ENCODE data around the gene USP7.
A peak's percentile ranks its signal among the peaks of the same experiment; 100 is the strongest.

Gene USP7

DNA sequence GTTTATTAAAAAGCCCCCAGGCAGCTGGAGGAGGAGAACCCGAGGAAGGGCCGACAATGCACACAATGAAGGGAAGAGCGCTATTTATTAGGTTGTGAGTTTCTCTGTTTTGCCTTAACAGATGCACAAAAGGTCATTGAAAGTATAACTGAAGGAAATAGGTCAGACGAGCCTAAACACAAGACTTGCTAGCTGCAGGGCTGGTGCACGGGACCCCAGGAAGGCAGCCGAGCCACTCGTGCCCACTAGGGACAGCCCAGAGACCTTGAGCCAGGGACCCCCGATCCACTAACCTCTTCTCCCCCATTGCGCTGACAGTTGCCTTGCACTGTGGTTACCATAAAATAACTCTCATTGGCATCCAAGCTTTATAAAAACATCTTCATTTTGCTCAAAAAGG, 70.3 kb downstream of the USP7 start:
- TF ChIP-seq, protein P1, sequence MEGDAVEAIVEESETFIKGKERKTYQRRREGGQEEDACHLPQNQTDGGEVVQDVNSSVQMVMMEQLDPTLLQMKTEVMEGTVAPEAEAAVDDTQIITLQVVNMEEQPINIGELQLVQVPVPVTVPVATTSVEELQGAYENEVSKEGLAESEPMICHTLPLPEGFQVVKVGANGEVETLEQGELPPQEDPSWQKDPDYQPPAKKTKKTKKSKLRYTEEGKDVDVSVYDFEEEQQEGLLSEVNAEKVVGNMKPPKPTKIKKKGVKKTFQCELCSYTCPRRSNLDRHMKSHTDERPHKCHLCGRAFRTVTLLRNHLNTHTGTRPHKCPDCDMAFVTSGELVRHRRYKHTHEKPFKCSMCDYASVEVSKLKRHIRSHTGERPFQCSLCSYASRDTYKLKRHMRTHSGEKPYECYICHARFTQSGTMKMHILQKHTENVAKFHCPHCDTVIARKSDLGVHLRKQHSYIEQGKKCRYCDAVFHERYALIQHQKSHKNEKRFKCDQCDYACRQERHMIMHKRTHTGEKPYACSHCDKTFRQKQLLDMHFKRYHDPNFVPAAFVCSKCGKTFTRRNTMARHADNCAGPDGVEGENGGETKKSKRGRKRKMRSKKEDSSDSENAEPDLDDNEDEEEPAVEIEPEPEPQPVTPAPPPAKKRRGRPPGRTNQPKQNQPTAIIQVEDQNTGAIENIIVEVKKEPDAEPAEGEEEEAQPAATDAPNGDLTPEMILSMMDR (IDR thresholded peaks at IDR 0.05; ENCODE audit: unreplicated experiment in 3 of 3) = no peak
- Mint-ChIP-seq H3K9me3 (no peaks in the 10 kb centered on the region), H3K27me3 (ENCODE audit: low read depth) (no peaks in the 10 kb centered on the region), H3K4me3 (no peak overlapping the region), H3K27ac (peak overlapping the region in 1 of 3 experiments; percentile 1), H3K36me3 (ENCODE audit: low read depth) (peaks cover 70% of the 10 kb centered on the region), H3K4me1 (peaks cover 15% of the 10 kb centered on the region)

DNA sequence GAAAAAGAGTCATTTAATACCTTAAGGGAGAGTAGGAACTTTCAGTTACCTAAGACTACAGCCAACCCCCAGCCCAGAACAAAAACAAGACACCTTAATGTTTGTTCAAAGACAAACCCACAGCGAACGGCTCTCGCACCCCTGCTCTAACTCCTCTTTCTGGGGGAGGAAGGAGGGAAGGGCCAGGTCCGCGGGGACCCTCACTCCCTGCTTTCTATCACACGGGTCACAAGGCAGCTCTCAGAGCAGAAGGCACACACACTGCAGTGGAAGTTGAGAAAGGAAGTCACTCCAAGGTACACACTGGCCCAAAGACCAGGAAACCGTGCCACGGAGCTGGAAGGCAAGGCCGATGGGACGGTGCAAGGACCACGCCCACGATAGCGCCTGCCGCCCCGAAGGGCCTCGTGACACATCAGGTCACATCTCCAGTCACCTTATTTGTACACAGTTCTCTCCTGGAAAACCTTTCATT, 71.6 kb downstream of the USP7 start:
- H3K36me3 Mint-ChIP-seq (ENCODE audit: low read depth) = peaks cover 65% of the 10 kb centered on the region
- H3K27me3 Mint-ChIP-seq (ENCODE audit: low read depth) = no peaks in the 10 kb centered on the region
- no peak overlapping the region for H3K4me3 Mint-ChIP-seq
- H3K27ac Mint-ChIP-seq = peak overlapping the region in 1 of 3 experiments; percentile 56
- H3K9me3 Mint-ChIP-seq = no peaks in the 10 kb centered on the region
- TF ChIP-seq, protein P1 (IDR thresholded peaks at IDR 0.05; ENCODE audit: unreplicated experiment in 3 of 3) = no peak
- H3K4me1 Mint-ChIP-seq = peaks cover 15% of the 10 kb centered on the region

DNA sequence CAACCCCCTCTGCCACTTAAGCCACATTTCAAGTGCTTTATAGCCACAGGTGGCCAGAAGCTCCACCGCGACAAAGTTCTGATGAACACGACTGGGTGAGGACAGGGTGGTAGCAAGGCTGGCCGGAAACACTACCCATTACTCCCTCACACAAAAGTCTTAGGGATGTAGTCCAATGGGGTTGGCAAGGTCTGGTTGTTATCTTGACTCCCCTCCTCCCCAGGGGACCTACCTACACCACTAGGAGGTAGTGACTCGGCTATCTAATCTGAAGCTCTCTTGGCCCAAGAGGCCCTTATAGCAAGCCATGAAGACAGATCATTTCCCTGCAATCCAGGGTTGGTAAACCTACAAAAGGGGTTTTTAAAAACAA, 73.2 kb downstream of the USP7 start:
- no peak overlapping the region for H3K4me3 Mint-ChIP-seq

DNA sequence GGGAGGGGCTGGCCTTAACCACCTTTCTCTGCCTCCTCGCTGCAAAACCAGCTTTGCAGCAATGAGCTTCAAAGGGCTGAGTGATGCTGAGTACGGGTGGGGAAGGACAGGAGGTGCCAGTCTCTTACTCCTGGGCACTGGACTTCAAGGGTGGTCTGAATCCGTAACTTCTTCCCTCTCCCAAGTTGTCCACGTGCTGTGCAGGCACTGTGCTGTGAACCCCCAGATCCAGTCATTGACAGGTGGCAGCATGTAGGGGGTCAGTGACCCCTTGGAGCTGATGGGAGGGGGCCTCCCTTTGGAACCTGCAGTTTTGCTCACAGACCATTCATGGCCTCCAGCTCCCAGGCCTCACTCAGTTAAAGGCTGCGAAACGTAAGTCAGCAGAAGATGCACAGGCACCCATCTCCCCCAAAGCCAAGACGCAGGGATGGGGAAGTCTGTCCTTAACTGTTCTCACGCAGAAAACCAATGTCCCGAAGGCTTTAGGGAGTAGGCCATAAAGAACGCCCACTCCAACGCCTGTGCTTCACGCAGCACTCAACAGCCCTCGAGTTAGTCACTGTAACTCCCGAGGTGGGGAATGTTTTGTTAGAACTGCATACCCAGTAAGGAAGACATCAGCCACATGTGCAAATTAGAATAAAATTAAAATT, 73.7 kb downstream of the USP7 start:
- TF ChIP-seq, protein P1 (IDR thresholded peaks at IDR 0.05; ENCODE audit: unreplicated experiment in 3 of 3) = no peak
- H3K27ac Mint-ChIP-seq = no peak overlapping the region
- H3K4me1 Mint-ChIP-seq = peaks cover 25% of the 10 kb centered on the region
- no peaks in the 10 kb centered on the region for H3K9me3 Mint-ChIP-seq
- peaks cover 55% of the 10 kb centered on the region for H3K36me3 Mint-ChIP-seq (ENCODE audit: low read depth)
- peaks cover 7% of the 10 kb centered on the region for H3K27me3 Mint-ChIP-seq (ENCODE audit: low read depth)
- H3K4me3 Mint-ChIP-seq = no peak overlapping the region

More for the DNA sequence above, 73.2 kb downstream of the USP7 start:
- H3K27me3 Mint-ChIP-seq (ENCODE audit: low read depth) = peaks cover 3% of the 10 kb centered on the region
- no peaks in the 10 kb centered on the region for H3K9me3 Mint-ChIP-seq
- TF ChIP-seq, protein P1 (IDR thresholded peaks at IDR 0.05; ENCODE audit: unreplicated experiment in 3 of 3) = no peak
- peaks cover 21% of the 10 kb centered on the region for H3K4me1 Mint-ChIP-seq
- peak overlapping the region in 1 of 3 experiments; percentile 22 for H3K27ac Mint-ChIP-seq
- peaks cover 60% of the 10 kb centered on the region for H3K36me3 Mint-ChIP-seq (ENCODE audit: low read depth)

DNA sequence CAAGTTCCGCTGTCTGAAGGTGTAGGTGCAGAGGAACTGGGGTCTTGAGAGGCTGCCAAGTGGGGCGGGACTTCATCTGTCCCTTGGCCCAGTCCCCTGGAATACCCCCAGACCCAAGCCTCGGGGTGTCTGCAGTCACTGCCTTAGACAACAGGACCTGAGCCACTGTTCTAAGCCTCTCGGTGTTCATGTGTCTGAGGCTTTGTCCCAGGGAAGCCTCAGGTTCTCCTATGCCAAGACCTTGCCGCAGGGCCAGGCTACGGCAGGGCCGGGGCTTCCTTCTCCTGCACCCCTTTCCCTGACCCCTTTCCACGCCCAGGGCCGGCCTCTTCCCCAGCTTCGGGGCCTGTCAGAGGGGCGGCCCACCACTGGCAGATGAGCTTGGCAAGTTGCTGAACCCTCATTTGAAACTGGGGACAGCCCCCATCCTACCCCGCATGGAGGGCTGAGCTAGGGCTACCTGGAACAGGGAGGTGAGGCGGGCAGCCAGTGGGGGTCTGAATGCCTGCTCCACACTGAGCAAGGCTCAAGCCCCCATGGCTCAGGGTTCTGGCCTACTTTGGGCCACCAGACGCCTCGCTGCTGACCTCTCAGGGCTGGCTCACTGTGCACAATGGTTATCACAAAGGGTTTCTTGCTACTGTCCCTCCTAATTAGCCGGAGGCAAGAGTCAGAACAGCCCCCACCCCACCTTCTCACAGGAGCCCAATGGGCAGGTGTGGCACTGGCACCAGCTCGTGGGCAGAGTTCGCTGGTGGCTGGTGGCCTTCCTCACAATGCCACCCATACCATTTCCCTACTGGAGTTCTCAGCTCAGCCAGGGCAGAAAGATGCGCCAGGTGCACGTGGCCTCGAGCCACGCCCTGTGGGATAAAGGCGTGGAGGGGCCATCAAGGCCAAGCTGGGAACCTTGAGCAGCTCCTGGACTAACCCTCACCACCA, 74.5 kb downstream of the USP7 start:
- Mint-ChIP-seq H3K27me3 (ENCODE audit: low read depth) (peaks cover 7% of the 10 kb centered on the region), H3K4me1 (peaks cover 25% of the 10 kb centered on the region), H3K36me3 (ENCODE audit: low read depth) (peaks cover 47% of the 10 kb centered on the region), H3K27ac (no peak overlapping the region), H3K9me3 (no peaks in the 10 kb centered on the region), H3K4me3 (no peak overlapping the region)
- TF ChIP-seq, protein P1 (IDR thresholded peaks at IDR 0.05; ENCODE audit: unreplicated experiment in 3 of 3) = no peak
